ENCODE results near the gene ANKS1A.

ANKS1A gene

GRCh38 chr6:35078896-35079295 is 189.8 kb downstream of the ANKS1A start:
- in situ Hi-C loops (cut with MboI; ENCODE audit: low sequenced_read_pairs): no loop called here

- in situ Hi-C loops (cut with MboI; ENCODE audit: low sequenced_read_pairs): no loop called here
Measured at GRCh38 chr6:35079311-35080000, 190.4 kb downstream of the ANKS1A start.

- in situ Hi-C loops (cut with MboI; ENCODE audit: low sequenced_read_pairs): no loop called here
Measured at GRCh38 chr6:35080016-35080680, 191.1 kb downstream of the ANKS1A start.

- in situ Hi-C loops (cut with MboI; ENCODE audit: low sequenced_read_pairs): no loop called here
Measured at GRCh38 chr6:35080821-35081425, 191.9 kb downstream of the ANKS1A start.

- in situ Hi-C loops (cut with MboI; ENCODE audit: low sequenced_read_pairs): no loop called here
Measured at GRCh38 chr6:35081426-35081851, 192.4 kb downstream of the ANKS1A start.

- in situ Hi-C loops (cut with MboI; ENCODE audit: low sequenced_read_pairs): no loop called here
Measured at GRCh38 chr6:35082046-35082732, 193.1 kb downstream of the ANKS1A start.

- in situ Hi-C loops (cut with MboI; ENCODE audit: low sequenced_read_pairs): no loop called here
Measured at GRCh38 chr6:35082733-35083403, 193.8 kb downstream of the ANKS1A start.

GRCh38 chr6:35083507-35083906 is 194.5 kb downstream of the ANKS1A start:
- in situ Hi-C loops (cut with MboI; ENCODE audit: low sequenced_read_pairs): no loop called here

- in situ Hi-C loops (cut with MboI; ENCODE audit: low sequenced_read_pairs): no loop called here
Measured at GRCh38 chr6:35084041-35084491, 195.0 kb downstream of the ANKS1A start.

- in situ Hi-C loops (cut with MboI; ENCODE audit: low sequenced_read_pairs): no loop called here
Measured at GRCh38 chr6:35084511-35085203, 195.6 kb downstream of the ANKS1A start.

GRCh38 chr6:35085359-35086281 is 196.6 kb downstream of the ANKS1A start:
- in situ Hi-C loops (cut with MboI; ENCODE audit: low sequenced_read_pairs): no loop called here

GRCh38 chr6:35086282-35086632 is 197.2 kb downstream of the ANKS1A start:
- in situ Hi-C loops (cut with MboI; ENCODE audit: low sequenced_read_pairs): no loop called here

GRCh38 chr6:35086636-35087360 is 197.7 kb downstream of the ANKS1A start:
- in situ Hi-C loops (cut with MboI; ENCODE audit: low sequenced_read_pairs): no loop called here

- in situ Hi-C loops (cut with MboI; ENCODE audit: low sequenced_read_pairs): no loop called here
Measured at GRCh38 chr6:35087361-35088280, 198.6 kb downstream of the ANKS1A start.

GRCh38 chr6:35088281-35089215 is 199.5 kb downstream of the ANKS1A start:
- in situ Hi-C loops (cut with MboI; ENCODE audit: low sequenced_read_pairs): no loop called here

GRCh38 chr6:35089216-35089934 is 200.3 kb downstream of the ANKS1A start:
- in situ Hi-C loops (cut with MboI; ENCODE audit: low sequenced_read_pairs): no loop called here
